GM23338 (cell line): ENCODE results near the gene SLC2A4RG. TPM values are rescaled to one million over a fixed set of nuclear protein-coding genes. Genes with fewer than 3 reads are reported as not detected.

Experiments used
- ATAC-seq: fragments of 200-7000 bp; cut with Tn5 transposase; 3 replicates; pipeline ENCODE4 v1.9.1; 2020
- DNase-seq: peaks from one replicate; pipeline ENCODE4 v3.0.0-alpha.2; 2015; ENCODE audit warnings: low spot score
- H2AFZ ChIP-seq: fragments of 200-600 bp; sonication (generic); 2 replicates; pipeline ENCODE4 v1.8.0; 2016; ENCODE audit warnings: antibody characterized with exemption, mild to moderate bottlenecking, moderate library complexity
- H3F3A ChIP-seq: fragments of 200-600 bp; sonication (generic); replicated peaks from 2 replicates; pipeline ENCODE4 v1.8.0; 2017; ENCODE audit warnings: antibody characterized with exemption, mixed run types, low read depth
- H3K27ac ChIP-seq: fragments of 200-600 bp; sonication (generic); 2 replicates; pipeline ENCODE4 v1.6.1; 2016; ENCODE audit warnings: low read depth
- H3K27me3 ChIP-seq: fragments of 200-600 bp; sonication (generic); 2 replicates; pipeline ENCODE4 v1.8.0; 2016; ENCODE audit warnings: mild to moderate bottlenecking, mixed run types, moderate library complexity; ENCODE audit not compliant: insufficient read depth
- H3K36me3 ChIP-seq: fragments of 200-600 bp; sonication (generic); 2 replicates; pipeline ENCODE4 v1.8.0; 2016; ENCODE audit warnings: mild to moderate bottlenecking; ENCODE audit not compliant: insufficient read depth
- H3K4me1 ChIP-seq: fragments of 200-600 bp; sonication (generic); 2 replicates; pipeline ENCODE4 v1.8.0; 2016; ENCODE audit warnings: mild to moderate bottlenecking, moderate library complexity; ENCODE audit not compliant: insufficient read depth
- H3K4me2 ChIP-seq: fragments of 200-600 bp; sonication (generic); 2 replicates; pipeline ENCODE4 v1.7.1; 2017; ENCODE audit warnings: mixed run types
- H3K4me3 ChIP-seq: fragments of 200-600 bp; sonication (generic); 2 replicates; pipeline ENCODE4 v1.6.1; 2016; ENCODE audit warnings: mixed run types
- H3K79me2 ChIP-seq: fragments of 200-600 bp; sonication (generic); replicated peaks from 2 replicates; pipeline ENCODE4 v1.8.0; 2017; ENCODE audit warnings: mild to moderate bottlenecking; ENCODE audit not compliant: insufficient read depth
- H3K9me2 ChIP-seq: fragments of 200-600 bp; sonication (generic); 2 replicates; pipeline ENCODE4 v1.8.0; 2017; ENCODE audit not compliant: insufficient read depth
- H4K20me1 ChIP-seq: fragments of 200-600 bp; sonication (generic); replicated peaks from 2 replicates; pipeline ENCODE4 v1.8.0; 2017; ENCODE audit warnings: mild to moderate bottlenecking; ENCODE audit not compliant: insufficient read depth
- H3K27ac Mint-ChIP-seq: 2 replicates; pipeline ENCODE4 v1.8.0; 2020; ENCODE audit warnings: inconsistent platforms, mild to moderate bottlenecking, moderate library complexity, mixed read lengths
- H3K27me3 Mint-ChIP-seq: 3 replicates; pipeline ENCODE4 v1.8.0; 2022; ENCODE audit warnings: low read depth, mild to moderate bottlenecking, moderate library complexity, mixed read lengths, inconsistent platforms; ENCODE audit not compliant: insufficient read depth, poor library complexity
- H3K36me3 Mint-ChIP-seq: 3 replicates; pipeline ENCODE4 v1.8.0; 2021; ENCODE audit warnings: low read depth, mild to moderate bottlenecking, inconsistent platforms, moderate library complexity, mixed read lengths
- H3K4me1 Mint-ChIP-seq: 3 replicates; pipeline ENCODE4 v1.8.0; 2020; ENCODE audit warnings: mild to moderate bottlenecking, inconsistent platforms, mixed read lengths
- H3K4me3 Mint-ChIP-seq: 3 replicates; pipeline ENCODE4 v1.8.0; 2021; ENCODE audit warnings: moderate library complexity, mild to moderate bottlenecking, inconsistent platforms, mixed read lengths
- H3K9me3 Mint-ChIP-seq: 3 replicates; pipeline ENCODE4 v1.8.0; 2020; ENCODE audit warnings: moderate library complexity, mild to moderate bottlenecking, inconsistent platforms, mixed read lengths
- CREB1 ChIP-seq: fragments of 250-450 bp; sonication (Bioruptor Pico); IDR thresholded peaks from 2 replicates; pipeline ENCODE4 v1.5.0; 2020; ENCODE audit warnings: low read depth, mild to moderate bottlenecking, moderate library complexity
- ETS1 ChIP-seq: IDR thresholded peaks from 2 replicates; pipeline ENCODE4 v1.6.1; 2016; ENCODE audit warnings: antibody characterized with exemption
- EZH2 ChIP-seq: fragments of 200-600 bp; sonication (generic); IDR thresholded peaks from one replicate; pipeline ENCODE4 v1.8.0; 2017; ENCODE audit warnings: antibody characterized with exemption, mild to moderate bottlenecking, low read depth; ENCODE audit not compliant: unreplicated experiment
- EZH2phosphoT487 ChIP-seq: fragments of 200-600 bp; sonication (generic); IDR thresholded peaks from one replicate; pipeline ENCODE4 v1.8.1; 2018; ENCODE audit warnings: antibody characterized with exemption; ENCODE audit not compliant: unreplicated experiment
- JUNB ChIP-seq: IDR thresholded peaks from one replicate; pipeline ENCODE4 v1.6.1; 2016; ENCODE audit warnings: antibody characterized with exemption; ENCODE audit not compliant: unreplicated experiment
- NANOG ChIP-seq: IDR thresholded peaks from 2 replicates; pipeline ENCODE4 v1.6.1; 2016; ENCODE audit warnings: antibody characterized with exemption, borderline replicate concordance
- POLR2AphosphoS5 ChIP-seq: IDR thresholded peaks from 2 replicates; pipeline ENCODE4 v1.6.1; 2016; ENCODE audit warnings: antibody characterized with exemption, low read depth
- STAT1 ChIP-seq: IDR thresholded peaks from one replicate; pipeline ENCODE4 v1.6.1; 2016; ENCODE audit warnings: antibody characterized with exemption; ENCODE audit not compliant: unreplicated experiment
- ZNF114 ChIP-seq: fragments of 250-450 bp; sonication (Bioruptor Pico); IDR thresholded peaks from 2 replicates; pipeline ENCODE4 v1.5.0; 2020; ENCODE audit warnings: mild to moderate bottlenecking, moderate library complexity
- ZNF331 ChIP-seq: fragments of 250-450 bp; sonication (Bioruptor Pico); IDR thresholded peaks from 2 replicates; pipeline ENCODE4 v1.5.0; 2020; ENCODE audit warnings: low read depth, mild to moderate bottlenecking, moderate library complexity
- polyA plus RNA-seq: library from polyadenylated mRNA; unstranded; fragments of >200 nt; fragmentation: Nextera tagmentation; extraction: Ambion mirVana; gene quantifications from 2 replicates; pipeline ENCODE4 v1.2.1, GENCODE V29; 2016
- total RNA-seq: library from RNA; depleted of rRNA; stranded (reverse); fragments of >200 nt; shearing (Covaris generic); gene quantifications from 2 replicates; pipeline ENCODE4 v1.2.3, GENCODE V29; 2014
- TF ChIP-seq, protein P1 (sequence below): fragments of 250-450 bp; sonication (Bioruptor Pico); IDR thresholded peaks from 2 replicates; pipeline ENCODE4 v1.5.0; 2020; ENCODE audit warnings: mild to moderate bottlenecking, moderate library complexity
- TF ChIP-seq, protein P2 (sequence below): IDR thresholded peaks from one replicate; pipeline ENCODE4 v1.6.1; 2018; ENCODE audit warnings: antibody characterized with exemption; ENCODE audit not compliant: unreplicated experiment
- TF ChIP-seq, protein P3 (sequence below), 2 experiments: fragments of 200-600 bp in 1 of 2; sonication (generic) in 1 of 2; conservative IDR thresholded peaks; 2 replicates each; pipeline versions ENCODE4 v1.5.1 to v1.6.1; 2016 to 2017; ENCODE audit warnings: antibody characterized with exemption in 2 of 2, low read depth in 2 of 2, mild to moderate bottlenecking in 2 of 2, moderate library complexity in 1 of 2

Gene SLC2A4RG
- total and polyA plus RNA-seq, 2 experiments from 2014 or later, result 22.8 to 42.0 TPM

GRCh38 chr20:63745961-63746731, 6.6 kb downstream of the SLC2A4RG start:
- H3K4me3 Mint-ChIP-seq, result no peak overlapping the region
- Histone ChIP-seq H3K4me1 (peaks cover 6% of the 10 kb centered on the region; the same call in 1 of the 2 replicates), H3K27me3 (no peaks in the 10 kb centered on the region), H3K4me2 (no peak overlapping the region), H3F3A (peaks cover 22% of the 10 kb centered on the region), H3K9me2 (no peaks in the 10 kb centered on the region), H3K79me2 (no peaks in the 10 kb centered on the region), H3K36me3 (no peaks in the 10 kb centered on the region), H4K20me1 (no peaks in the 10 kb centered on the region), H3K27ac (no peak overlapping the region), H2AFZ (no peak overlapping the region), H3K4me3 (no peak overlapping the region)
- ATAC-seq, result no peak
- no peaks in the 10 kb centered on the region; the same call in 2 of the 3 replicates for H3K9me3 Mint-ChIP-seq
- H3K4me1 Mint-ChIP-seq, result peaks cover 2% of the 10 kb centered on the region; the same call in 2 of the 3 replicates
- no peak overlapping the region; the same call in 1 of the 2 replicates for H3K27ac Mint-ChIP-seq
- peaks cover 3% of the 10 kb centered on the region for H3K27me3 Mint-ChIP-seq
- TF ChIP-seq POLR2AphosphoS5 (no peak), JUNB (no peak), EZH2phosphoT487 (no peak), CREB1 (CRISPR knock-in tag) (no peak), EZH2 (no peak), STAT1 (no peak), ETS1 (no peak), ZNF114 (CRISPR knock-in tag) (no peak), NANOG (no peak), ZNF331 (no peak)
- TF ChIP-seq, protein P1, sequence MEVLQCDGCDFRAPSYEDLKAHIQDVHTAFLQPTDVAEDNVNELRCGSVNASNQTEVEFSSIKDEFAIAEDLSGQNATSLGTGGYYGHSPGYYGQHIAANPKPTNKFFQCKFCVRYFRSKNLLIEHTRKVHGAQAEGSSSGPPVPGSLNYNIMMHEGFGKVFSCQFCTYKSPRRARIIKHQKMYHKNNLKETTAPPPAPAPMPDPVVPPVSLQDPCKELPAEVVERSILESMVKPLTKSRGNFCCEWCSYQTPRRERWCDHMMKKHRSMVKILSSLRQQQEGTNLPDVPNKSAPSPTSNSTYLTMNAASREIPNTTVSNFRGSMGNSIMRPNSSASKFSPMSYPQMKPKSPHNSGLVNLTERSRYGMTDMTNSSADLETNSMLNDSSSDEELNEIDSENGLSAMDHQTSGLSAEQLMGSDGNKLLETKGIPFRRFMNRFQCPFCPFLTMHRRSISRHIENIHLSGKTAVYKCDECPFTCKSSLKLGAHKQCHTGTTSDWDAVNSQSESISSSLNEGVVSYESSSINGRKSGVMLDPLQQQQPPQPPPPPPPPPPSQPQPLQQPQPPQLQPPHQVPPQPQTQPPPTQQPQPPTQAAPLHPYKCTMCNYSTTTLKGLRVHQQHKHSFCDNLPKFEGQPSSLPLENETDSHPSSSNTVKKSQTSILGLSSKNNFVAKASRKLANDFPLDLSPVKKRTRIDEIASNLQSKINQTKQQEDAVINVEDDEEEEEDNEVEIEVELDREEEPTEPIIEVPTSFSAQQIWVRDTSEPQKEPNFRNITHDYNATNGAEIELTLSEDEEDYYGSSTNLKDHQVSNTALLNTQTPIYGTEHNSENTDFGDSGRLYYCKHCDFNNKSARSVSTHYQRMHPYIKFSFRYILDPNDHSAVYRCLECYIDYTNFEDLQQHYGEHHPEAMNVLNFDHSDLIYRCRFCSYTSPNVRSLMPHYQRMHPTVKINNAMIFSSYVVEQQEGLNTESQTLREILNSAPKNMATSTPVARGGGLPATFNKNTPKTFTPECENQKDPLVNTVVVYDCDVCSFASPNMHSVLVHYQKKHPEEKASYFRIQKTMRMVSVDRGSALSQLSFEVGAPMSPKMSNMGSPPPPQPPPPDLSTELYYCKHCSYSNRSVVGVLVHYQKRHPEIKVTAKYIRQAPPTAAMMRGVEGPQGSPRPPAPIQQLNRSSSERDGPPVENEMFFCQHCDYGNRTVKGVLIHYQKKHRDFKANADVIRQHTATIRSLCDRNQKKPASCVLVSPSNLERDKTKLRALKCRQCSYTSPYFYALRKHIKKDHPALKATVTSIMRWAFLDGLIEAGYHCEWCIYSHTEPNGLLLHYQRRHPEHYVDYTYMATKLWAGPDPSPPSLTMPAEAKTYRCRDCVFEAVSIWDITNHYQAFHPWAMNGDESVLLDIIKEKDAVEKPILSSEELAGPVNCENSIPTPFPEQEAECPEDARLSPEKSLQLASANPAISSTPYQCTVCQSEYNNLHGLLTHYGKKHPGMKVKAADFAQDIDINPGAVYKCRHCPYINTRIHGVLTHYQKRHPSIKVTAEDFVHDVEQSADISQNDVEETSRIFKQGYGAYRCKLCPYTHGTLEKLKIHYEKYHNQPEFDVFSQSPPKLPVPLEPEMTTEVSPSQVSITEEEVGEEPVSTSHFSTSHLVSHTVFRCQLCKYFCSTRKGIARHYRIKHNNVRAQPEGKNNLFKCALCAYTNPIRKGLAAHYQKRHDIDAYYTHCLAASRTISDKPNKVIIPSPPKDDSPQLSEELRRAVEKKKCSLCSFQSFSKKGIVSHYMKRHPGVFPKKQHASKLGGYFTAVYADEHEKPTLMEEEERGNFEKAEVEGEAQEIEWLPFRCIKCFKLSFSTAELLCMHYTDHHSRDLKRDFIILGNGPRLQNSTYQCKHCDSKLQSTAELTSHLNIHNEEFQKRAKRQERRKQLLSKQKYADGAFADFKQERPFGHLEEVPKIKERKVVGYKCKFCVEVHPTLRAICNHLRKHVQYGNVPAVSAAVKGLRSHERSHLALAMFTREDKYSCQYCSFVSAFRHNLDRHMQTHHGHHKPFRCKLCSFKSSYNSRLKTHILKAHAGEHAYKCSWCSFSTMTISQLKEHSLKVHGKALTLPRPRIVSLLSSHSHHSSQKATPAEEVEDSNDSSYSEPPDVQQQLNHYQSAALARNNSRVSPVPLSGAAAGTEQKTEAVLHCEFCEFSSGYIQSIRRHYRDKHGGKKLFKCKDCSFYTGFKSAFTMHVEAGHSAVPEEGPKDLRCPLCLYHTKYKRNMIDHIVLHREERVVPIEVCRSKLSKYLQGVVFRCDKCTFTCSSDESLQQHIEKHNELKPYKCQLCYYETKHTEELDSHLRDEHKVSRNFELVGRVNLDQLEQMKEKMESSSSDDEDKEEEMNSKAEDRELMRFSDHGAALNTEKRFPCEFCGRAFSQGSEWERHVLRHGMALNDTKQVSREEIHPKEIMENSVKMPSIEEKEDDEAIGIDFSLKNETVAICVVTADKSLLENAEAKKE (CRISPR knock-in tag), result no peak
- TF ChIP-seq, protein P2, sequence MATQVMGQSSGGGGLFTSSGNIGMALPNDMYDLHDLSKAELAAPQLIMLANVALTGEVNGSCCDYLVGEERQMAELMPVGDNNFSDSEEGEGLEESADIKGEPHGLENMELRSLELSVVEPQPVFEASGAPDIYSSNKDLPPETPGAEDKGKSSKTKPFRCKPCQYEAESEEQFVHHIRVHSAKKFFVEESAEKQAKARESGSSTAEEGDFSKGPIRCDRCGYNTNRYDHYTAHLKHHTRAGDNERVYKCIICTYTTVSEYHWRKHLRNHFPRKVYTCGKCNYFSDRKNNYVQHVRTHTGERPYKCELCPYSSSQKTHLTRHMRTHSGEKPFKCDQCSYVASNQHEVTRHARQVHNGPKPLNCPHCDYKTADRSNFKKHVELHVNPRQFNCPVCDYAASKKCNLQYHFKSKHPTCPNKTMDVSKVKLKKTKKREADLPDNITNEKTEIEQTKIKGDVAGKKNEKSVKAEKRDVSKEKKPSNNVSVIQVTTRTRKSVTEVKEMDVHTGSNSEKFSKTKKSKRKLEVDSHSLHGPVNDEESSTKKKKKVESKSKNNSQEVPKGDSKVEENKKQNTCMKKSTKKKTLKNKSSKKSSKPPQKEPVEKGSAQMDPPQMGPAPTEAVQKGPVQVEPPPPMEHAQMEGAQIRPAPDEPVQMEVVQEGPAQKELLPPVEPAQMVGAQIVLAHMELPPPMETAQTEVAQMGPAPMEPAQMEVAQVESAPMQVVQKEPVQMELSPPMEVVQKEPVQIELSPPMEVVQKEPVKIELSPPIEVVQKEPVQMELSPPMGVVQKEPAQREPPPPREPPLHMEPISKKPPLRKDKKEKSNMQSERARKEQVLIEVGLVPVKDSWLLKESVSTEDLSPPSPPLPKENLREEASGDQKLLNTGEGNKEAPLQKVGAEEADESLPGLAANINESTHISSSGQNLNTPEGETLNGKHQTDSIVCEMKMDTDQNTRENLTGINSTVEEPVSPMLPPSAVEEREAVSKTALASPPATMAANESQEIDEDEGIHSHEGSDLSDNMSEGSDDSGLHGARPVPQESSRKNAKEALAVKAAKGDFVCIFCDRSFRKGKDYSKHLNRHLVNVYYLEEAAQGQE, result no peak
- TF ChIP-seq, protein P3, sequence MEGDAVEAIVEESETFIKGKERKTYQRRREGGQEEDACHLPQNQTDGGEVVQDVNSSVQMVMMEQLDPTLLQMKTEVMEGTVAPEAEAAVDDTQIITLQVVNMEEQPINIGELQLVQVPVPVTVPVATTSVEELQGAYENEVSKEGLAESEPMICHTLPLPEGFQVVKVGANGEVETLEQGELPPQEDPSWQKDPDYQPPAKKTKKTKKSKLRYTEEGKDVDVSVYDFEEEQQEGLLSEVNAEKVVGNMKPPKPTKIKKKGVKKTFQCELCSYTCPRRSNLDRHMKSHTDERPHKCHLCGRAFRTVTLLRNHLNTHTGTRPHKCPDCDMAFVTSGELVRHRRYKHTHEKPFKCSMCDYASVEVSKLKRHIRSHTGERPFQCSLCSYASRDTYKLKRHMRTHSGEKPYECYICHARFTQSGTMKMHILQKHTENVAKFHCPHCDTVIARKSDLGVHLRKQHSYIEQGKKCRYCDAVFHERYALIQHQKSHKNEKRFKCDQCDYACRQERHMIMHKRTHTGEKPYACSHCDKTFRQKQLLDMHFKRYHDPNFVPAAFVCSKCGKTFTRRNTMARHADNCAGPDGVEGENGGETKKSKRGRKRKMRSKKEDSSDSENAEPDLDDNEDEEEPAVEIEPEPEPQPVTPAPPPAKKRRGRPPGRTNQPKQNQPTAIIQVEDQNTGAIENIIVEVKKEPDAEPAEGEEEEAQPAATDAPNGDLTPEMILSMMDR (conservative IDR thresholded peaks at IDR 0.05; ENCODE audit: low read depth in 2 of 2), result no peak
- no peak for DNase-seq
- peaks cover 8% of the 10 kb centered on the region for H3K36me3 Mint-ChIP-seq
